HG02678 (cell line): ENCODE measurements around the gene SLFN5.
"Not testable (repeated sequence)": the region's sequence is repeated elsewhere in the genome, so short reads cannot be mapped to it uniquely, and the experiment has no call there.

Source experiments
- ATAC-seq: cut with Tn5 transposase; IDR thresholded peaks from one replicate; pipeline ENCODE4 v1.9.1; 2021; ENCODE audit warnings: mild to moderate bottlenecking, moderate library complexity; ENCODE audit not compliant: unreplicated experiment

SLFN5 gene

DNA sequence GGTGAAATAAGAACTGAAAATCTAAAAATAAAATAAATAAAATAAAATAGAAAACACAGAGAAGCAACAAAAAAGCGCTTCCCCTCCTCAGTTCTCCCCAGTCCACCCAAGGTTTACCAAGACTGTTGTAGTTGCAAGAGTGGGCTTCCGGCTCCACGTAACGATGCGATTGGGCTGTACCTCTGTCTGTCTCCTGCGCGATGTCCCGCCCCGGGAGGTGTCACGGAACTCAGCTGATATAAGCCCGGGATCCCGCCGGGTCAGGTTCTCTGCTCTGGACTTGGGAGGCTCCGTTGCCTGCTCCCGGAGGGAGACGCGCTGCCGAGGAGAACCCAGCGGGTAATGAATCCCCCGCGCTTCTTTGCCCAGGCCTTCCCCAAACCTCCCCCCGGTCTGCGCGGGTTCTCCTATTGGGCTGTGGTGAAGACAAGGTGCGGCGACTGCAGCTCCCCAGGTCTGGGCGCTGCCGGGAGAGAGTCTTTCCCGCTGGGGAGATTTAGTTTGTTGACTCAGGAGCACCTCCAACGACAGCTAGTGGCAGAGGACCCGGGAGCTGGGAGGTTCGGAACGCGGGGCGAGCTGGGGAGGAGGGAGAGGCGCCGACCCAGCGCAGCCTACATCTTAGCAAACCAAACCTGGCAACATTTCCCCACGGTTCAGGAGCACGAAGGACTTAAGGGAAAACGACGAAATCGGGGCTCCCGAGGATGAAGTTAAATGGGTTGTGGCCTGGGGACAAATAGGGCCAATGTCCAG is at the start of gene SLFN5:
Gene SLFN5, plus strand, starts transcription at position 268 of the 756 bp plus-strand sequence. CDS start 15,619 bp downstream, outside the sequence.
- ATAC-seq: peak; percentile 74

DNA sequence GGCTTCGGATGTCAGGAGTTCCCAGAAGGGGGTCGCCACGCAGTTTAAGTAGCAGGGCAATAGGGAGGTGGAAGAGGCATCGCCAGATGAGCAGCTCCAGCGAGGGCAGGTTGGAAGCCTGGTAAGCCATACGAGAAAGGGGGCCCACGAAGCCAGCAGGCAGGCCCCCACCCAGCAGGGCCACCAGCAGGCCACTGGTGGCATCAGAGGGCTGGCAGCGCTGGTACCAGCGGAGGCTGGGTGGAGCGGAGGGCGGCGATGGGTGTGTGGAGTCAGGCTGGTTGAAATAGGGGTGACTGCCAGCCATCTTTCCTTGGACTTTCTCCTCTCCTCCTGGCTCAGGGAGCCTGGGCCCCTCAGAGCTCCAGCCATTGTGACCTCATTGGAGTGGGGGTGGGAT is 48.9 kb upstream of the SLFN5 start, which contains the start of gene SLC35G3:
Gene SLC35G3, minus strand, starts transcription at position 393 of the 400 bp plus-strand sequence. Its CDS starts 86 bp downstream, at position 307.
- ATAC-seq: not testable (repeated sequence)

DNA sequence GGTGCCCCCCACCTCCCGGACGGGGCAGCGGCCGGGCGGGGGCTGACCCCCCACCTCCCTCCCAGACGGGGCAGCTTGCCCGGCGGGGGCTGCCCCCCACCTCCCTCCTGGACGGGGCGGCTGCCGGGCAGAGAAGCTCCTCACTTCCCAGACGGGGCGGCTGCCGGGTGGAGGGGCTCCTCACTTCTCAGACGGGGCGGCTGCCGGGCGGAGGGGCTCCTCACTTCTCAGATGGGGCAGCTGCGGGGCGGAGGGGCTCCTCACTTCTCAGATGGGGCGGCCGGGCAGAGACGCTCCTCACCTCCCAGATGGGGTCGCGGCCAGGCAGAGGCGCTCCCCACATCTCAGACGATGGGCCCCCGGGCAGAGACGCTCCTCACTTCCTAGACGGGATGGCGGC is 47.8 kb upstream of the SLFN5 start:
- not testable (repeated sequence) for ATAC-seq

DNA sequence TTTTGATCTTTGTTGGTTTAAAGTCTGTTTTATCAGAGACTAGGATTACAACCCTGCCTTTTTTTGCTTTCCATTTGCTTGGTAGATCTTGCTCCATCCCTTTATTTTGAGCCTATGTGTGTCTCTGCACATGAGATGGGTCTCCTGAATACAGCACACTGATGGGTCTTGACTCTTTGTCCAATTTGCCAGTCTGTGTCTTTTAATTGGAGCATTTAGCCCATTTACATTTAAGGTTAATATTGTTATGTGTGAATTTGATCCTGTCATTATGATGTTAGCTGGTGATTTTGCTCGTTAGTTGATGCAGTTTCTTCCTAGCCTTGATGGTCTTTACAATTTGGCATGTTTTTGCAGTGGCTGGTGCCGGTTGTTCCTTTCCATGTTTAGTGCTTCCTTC is 40.3 kb upstream of the SLFN5 start:
- ATAC-seq: not testable (repeated sequence)

DNA sequence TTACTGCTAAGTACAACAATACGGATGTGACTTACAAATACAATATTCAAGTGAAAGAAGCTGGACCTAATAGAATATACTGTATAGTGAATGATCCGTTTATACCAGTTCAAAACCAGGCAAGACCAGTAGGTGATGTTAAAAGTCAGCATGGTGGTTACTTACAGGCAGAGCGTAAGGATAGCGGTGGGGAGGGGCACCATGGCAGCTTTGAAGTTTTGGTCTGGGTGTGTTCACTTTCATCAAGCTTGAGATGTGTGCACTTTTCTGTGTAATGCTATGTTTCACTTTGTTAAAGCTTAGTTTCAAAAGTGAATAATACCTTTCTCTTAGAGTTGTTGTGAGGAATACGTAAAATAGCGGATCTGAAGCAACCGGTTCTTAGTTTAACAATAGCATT is 32.1 kb upstream of the SLFN5 start:
- no peak for ATAC-seq

DNA sequence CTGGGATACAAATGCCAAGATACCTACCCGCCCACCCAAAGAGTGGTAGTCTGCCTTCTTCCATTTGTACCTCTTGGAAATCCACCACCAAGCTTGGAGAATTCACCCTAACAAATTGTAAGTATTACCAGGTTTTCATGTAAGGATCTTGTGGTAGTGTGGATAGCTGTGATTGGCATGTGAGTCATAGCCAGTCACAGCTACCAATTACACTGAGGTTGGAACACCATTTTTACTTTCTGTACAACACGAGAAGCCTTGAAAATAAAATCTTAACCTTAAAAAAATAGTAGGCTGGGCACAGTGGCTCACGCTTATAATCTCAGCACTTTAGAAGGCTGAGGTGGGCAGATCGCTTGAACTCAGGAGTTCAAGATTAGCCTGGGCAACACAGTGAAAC is 30.2 kb upstream of the SLFN5 start:
- ATAC-seq: no peak

DNA sequence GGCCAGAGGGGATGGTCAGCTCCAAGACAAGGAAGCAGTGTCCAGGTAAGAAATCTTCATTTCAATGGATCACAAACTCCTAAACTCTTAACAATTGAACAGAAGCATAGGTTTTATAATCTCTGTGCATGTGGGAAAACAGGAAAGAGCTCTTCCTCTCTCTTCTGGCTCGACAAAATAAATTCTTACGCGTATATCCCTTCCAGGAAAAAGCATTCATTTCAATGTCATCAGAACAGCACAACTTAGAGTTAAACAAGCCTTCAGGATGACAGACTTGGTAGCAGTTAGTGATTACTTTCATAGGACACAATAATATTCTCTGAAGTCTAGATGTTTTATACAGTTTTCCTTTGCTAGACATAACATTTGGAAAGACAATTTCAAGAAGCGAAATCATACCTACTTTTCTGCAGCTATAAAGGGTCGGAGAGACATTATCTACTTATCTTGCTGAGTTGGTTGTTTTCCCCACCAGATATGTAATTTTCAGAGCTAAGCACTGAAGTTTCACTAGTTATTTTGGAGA is 29.4 kb upstream of the SLFN5 start:
- ATAC-seq: no peak

DNA sequence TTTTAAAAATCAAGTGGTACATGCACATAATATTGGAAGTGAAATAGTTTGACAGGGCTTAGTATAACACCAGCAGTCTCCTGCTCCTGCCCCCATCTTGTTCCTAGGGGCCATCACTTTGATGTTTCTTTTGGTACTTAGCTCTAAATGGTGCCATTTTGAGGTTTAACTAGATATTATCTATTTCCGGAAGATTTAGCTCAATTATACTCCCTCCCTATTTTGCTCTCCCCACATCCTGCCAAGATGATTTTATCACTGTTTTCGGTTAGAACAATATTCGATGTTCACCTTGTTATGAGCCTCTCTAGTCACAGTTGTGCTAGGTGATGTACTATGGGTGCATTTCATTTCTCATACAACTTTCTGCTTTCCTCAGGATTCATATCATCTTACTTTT is 28.7 kb upstream of the SLFN5 start:
- no peak for ATAC-seq

DNA sequence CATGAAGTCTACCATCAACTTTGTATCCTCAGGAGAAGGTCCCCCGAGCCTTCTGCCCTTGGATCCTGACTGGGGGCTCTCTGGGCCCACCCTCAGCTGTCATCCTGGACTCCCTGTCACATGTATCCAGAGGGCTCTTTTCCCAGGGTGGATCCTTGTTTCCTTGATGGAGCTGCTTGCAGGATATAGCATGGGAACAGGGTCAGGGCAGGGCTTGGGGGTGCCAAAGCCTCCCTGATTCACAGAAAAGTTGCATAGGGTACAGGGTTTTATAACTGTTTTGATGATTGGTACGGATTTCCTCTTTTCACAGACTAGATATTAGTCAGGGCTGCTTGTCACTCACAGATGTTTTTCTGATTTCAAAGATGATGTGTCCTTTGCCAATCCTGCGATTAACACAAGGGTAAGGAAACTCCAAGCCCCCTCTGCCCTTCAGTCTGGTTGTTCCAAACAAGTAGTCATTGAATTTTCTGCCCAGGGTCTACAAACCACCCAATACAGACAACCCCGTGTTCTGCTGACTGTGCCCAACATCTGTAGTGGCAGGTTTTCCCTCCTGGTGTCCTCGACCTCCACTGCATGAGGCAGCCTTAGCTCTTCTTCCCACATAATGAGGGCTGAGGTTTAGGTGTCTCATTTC is 28.1 kb upstream of the SLFN5 start:
- ATAC-seq: no peak

DNA sequence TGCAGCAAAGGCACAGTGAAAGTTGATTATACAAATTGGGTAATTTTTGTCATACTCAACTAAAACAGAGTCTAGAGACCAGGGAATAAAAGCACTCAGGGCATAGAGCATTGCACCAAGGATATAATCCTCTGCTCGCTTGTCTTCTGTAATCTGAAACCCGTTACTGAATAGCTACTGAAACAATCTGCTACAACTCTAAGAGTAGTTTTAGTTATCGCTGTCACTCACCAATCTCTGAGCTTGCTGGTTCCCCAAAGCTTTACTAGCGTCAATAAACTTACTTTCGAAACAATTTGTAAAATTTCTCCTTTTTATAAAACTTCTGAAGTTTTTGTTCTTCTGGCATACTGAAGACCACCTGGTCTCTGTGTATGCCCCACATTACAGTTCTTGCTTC is 25.8 kb upstream of the SLFN5 start:
- ATAC-seq: no peak

DNA sequence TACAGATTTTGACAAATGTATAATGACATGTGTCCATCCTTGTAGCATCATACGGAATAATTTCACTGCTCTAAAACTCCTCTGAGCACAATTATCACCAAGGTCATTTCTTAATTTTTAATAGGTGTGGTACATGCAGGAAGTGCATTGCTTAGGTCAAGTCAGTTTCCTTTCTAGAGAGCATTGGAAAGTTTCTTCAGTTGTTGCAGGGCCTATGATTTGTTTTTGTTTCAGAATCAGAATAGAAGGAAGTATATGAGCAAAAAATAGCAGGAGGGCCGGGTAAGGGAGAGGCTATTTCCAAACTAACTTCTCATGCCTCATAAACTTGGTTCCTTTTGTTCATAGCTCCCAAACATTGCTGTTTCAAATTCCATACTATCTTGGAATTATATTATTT is 24.0 kb upstream of the SLFN5 start:
- ATAC-seq: no peak

DNA sequence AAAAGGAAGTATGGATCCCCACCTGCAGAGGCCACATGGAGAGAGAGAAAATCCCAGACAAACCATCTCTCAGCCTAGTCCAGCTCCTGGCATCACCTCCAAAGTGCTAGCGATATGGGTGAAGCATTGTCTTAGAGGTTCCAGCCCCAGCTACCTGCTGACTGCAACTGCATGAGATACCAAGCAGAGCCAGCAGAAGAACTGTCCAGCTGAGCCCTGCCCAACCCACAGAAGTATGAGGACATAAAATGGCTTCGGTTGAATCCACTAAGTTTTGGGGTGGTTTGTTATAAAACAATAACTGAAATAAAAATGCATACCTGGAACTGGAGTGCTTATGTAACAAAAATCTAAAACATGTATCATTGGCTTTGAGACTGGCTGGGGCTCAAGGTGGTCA is 20.4 kb upstream of the SLFN5 start:
- no peak for ATAC-seq

DNA sequence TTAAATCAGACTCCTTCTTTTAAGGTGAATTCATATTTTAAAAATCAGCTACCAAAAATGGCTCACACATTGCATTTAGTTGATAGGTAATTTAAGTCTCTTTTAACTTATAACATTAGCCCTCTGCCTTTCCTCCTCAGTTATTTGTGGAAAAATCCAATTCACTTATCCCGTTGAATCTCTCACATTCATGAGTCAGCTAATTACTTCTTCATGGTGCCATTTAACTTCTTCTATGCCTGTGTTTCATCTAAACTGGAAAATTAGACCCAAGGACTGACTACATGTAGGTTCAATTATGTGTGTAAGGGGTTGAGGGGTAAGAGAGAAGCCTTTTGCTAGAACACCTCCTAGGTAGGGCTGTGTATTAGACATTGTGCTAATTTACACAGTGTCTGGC is 18.4 kb upstream of the SLFN5 start:
- no peak for ATAC-seq

DNA sequence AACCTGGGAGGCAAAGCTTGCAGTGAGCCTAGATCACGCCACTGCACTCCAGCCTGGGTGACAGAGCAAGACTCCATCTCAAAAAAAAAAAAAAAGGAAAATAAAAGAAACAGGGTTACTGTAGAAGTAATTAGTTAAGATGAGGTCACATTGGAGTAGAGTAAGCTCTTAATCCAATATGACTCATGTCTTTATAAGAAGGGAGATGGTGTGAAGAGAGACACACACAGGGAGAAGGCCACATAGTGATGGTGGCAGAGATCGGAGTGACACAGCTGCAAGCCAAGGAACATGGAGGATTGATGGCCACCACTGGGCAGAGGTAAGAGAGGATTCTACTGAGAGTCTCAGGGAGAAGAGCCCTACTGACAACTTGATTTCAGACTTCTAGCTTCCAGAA is 15.3 kb upstream of the SLFN5 start:
- no peak for ATAC-seq

DNA sequence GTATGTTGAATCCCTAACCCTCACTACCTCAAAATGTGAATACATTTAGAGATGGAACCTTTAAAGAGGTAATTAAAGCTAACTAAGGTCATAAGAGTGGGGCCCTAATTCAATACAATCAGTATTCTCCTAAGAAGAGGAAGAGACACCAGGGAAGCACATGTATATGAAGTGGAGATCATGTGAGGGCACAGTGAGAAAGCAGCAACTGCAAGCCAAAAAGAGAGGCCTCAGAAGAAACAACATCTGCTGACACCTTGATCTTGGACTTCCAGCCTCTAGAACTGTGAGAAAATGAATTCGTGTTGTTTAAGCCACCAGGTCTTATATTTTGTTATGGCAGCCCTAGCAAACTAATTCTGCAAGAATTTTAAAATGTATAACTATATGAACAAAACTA is 13.2 kb upstream of the SLFN5 start:
- ATAC-seq: no peak

DNA sequence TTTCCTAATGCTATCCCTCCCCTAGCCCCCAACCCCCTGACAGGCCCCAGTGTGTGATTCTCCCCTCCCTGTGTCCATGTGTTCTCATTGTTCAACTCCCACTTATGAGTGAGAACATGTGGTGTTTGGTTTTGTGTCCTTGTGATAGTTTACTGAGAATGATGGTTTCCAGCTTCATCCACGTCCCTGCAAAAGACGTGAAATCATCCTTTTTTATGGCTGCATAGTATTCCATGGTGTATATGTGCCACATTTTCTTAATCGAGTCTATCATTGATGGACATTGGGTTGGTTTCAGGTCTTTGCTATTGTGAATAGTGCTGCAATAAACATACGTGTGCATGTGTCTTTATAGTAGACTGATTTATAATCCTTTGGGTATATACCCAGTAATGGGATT is 8.6 kb upstream of the SLFN5 start:
- not testable (repeated sequence) for ATAC-seq

DNA sequence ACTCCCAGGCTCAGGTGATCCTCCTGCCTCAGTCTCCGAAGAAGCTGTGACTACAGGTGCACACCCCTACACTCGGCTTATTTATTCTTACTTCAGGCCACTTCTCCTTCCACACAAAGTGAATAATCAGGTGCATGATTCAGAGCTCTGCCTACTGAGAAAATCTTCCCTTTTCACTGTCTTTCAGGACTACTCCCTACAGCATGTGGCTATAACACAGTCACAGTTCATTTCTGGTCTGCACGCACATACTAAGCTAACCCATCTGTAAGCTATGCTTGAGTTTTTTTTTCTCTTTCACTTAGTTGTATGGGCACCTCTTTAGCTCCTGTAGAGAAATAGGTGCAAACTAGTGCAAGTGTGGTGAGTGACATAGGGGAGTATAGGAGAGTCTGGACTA is 7.6 kb upstream of the SLFN5 start:
- ATAC-seq: no peak

DNA sequence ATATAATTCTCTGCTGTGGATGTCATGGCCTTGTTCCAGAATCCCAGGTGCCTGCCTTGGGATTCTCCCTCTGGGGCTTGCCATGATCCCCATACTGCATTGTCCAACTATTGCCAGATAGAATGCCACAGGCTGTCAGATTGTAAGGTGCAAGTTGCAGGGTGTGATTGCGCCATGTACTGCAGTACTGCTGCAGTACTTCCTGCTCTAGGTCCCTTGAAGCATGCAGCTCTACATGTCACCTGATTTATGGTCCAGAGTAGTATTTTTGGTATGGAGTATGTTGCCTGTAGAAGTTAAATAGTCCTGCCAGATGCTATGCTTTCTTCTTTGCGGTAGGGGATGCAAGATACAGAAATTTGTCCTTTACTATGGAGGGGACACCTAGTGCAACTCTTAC is 7.0 kb upstream of the SLFN5 start:
- ATAC-seq: no peak

DNA sequence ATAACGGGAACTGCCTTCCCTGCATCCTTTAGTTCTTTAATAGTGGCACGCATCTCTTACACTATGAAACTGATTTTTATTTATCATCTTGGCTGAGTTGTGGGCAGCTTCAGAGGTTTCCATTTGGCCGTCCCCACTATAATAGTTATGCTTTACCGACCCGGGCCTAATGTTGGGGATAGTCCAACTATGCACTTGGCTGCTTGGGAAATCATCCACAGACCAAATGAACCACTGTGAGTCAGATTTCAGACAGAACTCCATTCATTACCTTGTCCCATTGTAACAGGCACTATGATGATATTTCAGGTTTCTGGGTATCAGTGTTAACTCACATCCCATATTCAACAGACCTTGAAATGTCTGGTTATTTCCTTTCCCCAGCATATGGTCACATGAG is 6.1 kb upstream of the SLFN5 start:
- no peak for ATAC-seq

DNA sequence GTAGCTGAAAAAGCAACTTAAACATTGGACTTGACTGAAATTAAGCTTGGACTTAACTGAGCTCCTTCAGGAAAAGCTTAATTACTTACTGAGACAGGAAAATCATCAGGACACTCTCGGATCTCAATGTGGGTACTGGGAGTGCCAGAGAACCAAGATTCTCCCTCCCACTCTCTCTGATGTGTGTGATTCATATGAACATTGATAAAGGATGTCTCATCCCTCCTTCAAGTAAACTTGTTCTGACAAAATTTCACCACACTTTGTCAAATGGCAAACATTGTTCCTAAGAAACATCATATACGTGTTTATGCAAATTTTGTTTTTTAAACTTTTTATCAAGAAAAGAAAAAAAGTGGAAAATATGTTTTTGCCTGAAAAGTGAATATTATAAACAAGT is 4.1 kb upstream of the SLFN5 start:
- no peak for ATAC-seq

DNA sequence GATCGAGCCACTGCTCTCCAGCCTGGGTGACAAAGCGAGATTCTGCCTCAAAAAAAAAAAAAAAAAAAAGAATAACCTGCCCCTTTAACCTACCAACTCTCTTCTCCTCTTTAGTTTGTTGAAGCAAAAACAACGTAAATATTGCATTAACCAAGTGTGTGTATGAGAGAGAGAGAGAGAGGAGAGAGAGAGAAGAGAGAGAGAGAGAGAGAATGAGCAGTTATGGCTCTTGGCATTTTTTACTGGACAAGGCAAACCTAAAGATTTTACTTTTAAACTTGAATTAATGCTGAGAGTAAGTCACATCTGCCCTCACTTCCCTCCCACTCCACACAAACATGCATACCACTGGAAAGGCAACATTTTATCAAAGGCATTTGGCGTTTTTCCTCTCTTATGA is 3.0 kb upstream of the SLFN5 start:
- no peak for ATAC-seq

DNA sequence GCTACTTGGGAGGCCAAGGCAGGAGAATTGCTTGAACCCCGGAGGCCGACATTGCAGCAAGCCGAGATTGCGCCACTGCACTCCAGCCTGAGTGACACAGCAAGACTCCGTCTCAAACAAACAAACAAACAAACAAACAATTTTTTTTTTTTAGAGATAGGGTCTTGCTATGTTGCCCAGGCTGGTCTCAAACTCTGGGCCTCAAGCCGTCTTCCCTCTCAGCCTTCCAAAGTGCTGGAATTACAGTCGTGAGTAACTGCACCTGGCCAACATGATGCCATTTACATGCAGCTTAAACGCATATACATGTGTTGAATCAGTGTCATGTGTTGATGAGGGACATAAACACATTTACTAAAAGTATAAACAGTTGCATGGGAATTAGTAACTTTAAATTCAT is 2.0 kb upstream of the SLFN5 start:
- no peak for ATAC-seq
